ENCODE measurements around the gene CEBPA.

GRCh38 chr19:33300009-33300893 is 2.1 kb downstream of the CEBPA start:
- TF ChIP-seq EZH2 (IDR thresholded peaks at IDR 0.05; ENCODE audit: borderline replicate concordance, insufficient read depth, low read depth, low read length, poor library complexity, severe bottlenecking) (no peak), CTCF (IDR thresholded peaks at IDR 0.05) (no peak)

All from B cell (primary cell).